Measurements from ENCODE around the gene SPATA13.
"Not testable (repeated sequence)": the region's sequence is repeated elsewhere in the genome, so short reads cannot be mapped to it uniquely, and the experiment has no call there.

SPATA13 gene

GRCh38 chr13:24308068-24308445 is 147.5 kb downstream of the SPATA13 start:
- no peak for DNase-seq (ENCODE audit: low read depth in 2 of 2, low spot score in 1 of 2)

GRCh38 chr13:24308488-24309020 is 148.0 kb downstream of the SPATA13 start:
- DNase-seq (ENCODE audit: low read depth in 2 of 2, low spot score in 1 of 2) = no peak

GRCh38 chr13:24309300-24309699 is 148.8 kb downstream of the SPATA13 start, which contains the start of gene C1QTNF9:
C1QTNF9 (plus strand) TSS chr13:24309580; CDS start chr13:24316004, 6,424 bp downstream.
- DNase-seq (ENCODE audit: low read depth in 2 of 2, low spot score in 1 of 2) = not testable (repeated sequence)

GRCh38 chr13:24313439-24313838 is 152.9 kb downstream of the SPATA13 start:
- DNase-seq (ENCODE audit: low read depth in 2 of 2, low spot score in 1 of 2) = no peak

GRCh38 chr13:24317835-24318234 is 157.3 kb downstream of the SPATA13 start:
- not testable (repeated sequence) for DNase-seq (ENCODE audit: low read depth in 2 of 2, low spot score in 1 of 2)

DNA sequence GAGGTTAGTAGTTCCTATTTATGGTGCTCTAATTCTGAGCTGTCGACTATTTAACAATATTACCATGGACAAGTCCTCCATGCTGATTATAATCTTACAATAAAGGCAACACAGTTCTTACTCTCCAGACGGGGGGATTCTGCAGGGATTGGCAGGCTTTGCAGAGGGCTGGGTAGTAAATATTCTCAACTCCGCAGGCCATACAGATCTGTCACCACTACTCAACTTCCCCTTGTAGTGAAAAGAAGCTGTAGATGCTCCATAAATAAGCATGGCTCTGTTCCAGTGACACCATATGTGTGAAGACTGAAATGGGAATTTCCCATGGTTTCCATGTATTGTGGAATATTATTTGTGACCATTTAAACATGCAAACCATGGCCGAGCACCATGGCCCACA is 158.4 kb downstream of the SPATA13 start:
- DNase-seq (ENCODE audit: low read depth in 2 of 2, low spot score in 1 of 2) = not testable (repeated sequence)

- not testable (repeated sequence) for DNase-seq (ENCODE audit: low read depth in 2 of 2, low spot score in 1 of 2)
Measured at GRCh38 chr13:24319641-24320040, 159.1 kb downstream of the SPATA13 start.

DNA sequence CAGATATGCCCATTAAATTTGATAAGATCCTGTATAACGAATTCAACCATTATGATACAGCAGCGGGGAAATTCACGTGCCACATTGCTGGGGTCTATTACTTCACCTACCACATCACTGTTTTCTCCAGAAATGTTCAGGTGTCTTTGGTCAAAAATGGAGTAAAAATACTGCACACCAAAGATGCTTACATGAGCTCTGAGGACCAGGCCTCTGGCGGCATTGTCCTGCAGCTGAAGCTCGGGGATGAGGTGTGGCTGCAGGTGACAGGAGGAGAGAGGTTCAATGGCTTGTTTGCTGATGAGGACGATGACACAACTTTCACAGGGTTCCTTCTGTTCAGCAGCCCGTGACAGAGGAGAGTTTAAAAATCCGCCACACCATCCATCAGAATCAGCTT is 160.9 kb downstream of the SPATA13 start:
- not testable (repeated sequence) for DNase-seq (ENCODE audit: low read depth in 2 of 2, low spot score in 1 of 2)

DNA sequence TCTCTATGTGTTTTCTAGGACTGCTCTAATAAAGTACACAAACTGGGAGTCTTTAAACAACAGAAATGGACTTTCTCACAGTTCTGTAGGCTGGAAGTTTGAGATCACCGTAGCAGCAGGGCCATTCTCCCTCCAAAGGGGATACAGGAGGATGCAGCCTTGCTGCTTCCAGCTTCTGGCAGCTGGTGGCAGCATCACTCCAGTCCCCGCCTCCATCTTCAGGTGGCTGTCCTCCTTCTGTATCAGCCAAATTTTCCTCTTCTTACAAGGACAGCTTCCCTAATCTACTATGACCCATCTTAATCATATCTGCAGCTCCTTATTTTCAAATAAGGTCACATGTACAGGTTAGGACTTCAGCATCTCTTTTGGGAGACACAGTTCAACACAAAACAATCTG is 161.9 kb downstream of the SPATA13 start:
- DNase-seq (ENCODE audit: low read depth in 2 of 2, low spot score in 1 of 2) = not testable (repeated sequence)

- no peak for DNase-seq (ENCODE audit: low read depth in 2 of 2, low spot score in 1 of 2)
Measured at GRCh38 chr13:24323036-24323738, 162.7 kb downstream of the SPATA13 start.

- no peak for DNase-seq (ENCODE audit: low read depth in 2 of 2, low spot score in 1 of 2)
Measured at GRCh38 chr13:24323739-24324075, 163.2 kb downstream of the SPATA13 start.

GRCh38 chr13:24327598-24327997 is 167.1 kb downstream of the SPATA13 start:
- not testable (repeated sequence) for DNase-seq (ENCODE audit: low read depth in 2 of 2, low spot score in 1 of 2)

DNA sequence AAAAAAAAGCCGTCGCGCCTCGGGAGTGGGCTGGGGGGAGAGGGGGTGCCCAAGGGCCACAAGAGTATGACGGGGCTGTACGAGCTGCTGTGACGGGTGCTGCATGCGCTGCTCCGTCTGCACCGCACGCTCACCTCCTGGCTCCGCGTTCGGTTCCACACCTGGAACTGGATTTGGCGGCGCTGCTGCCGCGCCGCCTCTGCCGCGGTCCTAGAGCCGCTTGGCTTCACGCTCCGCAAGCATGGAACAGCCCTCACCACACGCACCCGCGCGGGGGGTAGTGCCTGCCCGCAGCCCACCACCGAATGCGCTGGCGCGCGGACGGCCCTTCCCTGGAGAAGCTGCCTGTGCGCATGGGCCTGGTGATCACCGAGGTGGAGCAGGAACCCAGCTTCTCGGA is 167.6 kb downstream of the SPATA13 start:
- no peak for DNase-seq (ENCODE audit: low read depth in 2 of 2, low spot score in 1 of 2)

- no peak for DNase-seq (ENCODE audit: low read depth in 2 of 2, low spot score in 1 of 2)
Measured at GRCh38 chr13:24338721-24339120, 178.2 kb downstream of the SPATA13 start.

DNA sequence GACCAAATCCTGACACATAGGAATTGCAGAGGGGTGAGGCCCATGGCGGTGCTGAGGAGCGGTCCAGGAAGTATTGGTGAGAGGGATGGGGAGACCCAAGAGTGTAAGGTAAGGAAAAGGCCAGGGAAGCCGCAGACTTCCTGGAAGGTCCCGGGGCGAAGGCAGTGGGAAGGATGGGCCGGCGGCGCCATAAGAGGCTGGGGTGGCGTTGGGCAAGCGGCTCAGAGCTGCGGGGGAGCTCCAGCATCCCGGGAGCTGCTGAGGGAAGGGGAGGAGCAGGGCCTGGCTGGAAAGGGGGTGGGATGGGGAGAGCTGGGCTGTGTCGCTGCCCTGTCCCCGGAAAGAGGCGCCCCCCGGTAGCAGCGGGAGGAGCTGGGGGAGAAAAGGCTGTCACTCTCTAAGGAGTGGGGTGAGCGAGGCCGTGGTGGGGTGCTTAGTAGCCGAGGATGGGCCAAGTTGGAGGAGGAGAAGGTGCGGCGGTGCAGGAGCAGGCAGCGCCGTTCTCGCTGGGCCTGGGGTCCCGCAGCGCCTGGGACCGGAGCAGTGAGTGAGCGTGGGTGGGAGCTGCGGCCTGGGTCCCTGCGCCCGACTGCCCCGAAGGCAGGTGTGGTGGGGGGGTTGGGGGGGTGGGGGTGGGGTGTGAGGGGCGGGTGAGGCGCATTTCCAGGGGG is 179.6 kb downstream of the SPATA13 start:
- no peak for DNase-seq (ENCODE audit: low read depth in 2 of 2, low spot score in 1 of 2)

- DNase-seq (ENCODE audit: low read depth in 2 of 2, low spot score in 1 of 2) = no peak
Measured at GRCh38 chr13:24340608-24340955, 180.1 kb downstream of the SPATA13 start.

DNA sequence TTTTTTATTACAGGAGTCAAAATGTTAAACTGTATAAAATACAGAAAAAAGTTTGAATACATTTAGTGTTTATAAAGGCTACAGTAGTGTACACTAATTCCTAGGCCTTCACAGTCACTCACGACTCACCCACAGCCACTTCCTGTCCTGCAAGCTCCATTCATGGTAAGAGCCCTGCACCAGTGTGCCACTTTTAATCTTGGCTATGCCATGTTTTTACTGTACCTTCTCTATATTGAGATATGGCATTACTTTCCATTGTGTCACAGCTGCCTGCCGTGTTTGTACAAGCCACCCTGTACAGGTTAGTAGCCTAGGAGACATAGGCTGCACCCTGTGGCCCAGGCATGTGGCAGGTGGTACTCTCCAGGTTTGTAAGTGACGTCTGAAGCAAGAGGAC is 180.9 kb downstream of the SPATA13 start:
- DNase-seq (ENCODE audit: low read depth in 2 of 2, low spot score in 1 of 2) = no peak

DNA sequence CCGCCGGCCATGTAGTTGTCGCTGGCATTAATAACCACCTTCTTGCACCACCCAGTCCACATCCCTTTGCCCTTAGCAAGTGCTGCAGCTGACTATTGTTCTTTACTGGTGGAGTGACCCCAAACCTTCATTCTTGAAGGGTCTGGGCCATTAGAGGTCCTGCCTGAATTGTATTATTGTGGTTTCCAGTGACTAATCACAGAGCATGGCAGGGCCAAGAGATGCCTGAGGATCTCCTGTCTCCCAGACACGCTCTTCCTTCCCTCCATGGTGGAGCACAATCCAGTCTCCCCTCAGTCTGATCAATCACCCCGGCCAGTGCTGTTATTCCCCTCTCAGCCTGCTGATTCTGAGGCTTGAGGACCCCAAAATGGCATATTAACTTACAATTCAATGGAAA is 187.9 kb downstream of the SPATA13 start:
- DNase-seq (ENCODE audit: low read depth in 2 of 2, low spot score in 1 of 2) = no peak

DNA sequence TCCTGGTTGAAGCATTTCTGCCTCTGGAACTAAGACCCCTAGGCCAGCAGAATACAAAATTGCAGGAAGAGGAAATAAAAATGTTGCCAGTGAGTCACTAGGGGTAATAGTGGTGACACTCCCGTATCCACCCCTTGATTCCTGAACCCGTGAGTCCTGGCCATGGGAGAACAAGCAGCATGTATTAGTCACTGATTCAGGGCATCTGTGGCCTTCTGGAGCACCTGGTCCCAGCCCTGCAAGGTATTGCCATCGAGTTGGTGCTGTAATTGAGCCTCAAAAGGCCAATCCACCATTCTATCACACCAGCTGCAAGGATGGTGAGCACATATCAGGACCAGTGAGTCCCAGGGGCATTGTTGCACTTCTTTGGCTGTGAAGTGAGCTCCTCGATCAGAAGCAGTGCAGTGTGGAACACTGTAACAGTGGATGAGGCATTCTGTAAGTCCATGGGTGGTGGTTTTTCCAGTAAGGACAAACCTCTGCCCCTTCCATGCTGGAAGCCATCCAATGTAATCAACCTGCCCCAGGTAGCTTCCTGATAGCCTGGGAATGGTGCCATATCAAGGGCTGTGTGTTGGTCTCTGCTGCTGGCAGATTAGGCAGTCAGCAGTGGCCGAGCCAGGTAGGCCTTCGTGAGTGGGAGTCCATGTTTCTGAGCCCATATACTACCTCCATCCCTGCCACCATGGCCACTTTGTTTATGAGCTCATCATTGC is 188.4 kb downstream of the SPATA13 start:
- DNase-seq (ENCODE audit: low read depth in 2 of 2, low spot score in 1 of 2) = no peak

GRCh38 chr13:24349778-24350664 is 189.5 kb downstream of the SPATA13 start:
- not testable (repeated sequence) for DNase-seq (ENCODE audit: low read depth in 2 of 2, low spot score in 1 of 2)

- DNase-seq (ENCODE audit: low read depth in 2 of 2, low spot score in 1 of 2) = no peak
Measured at GRCh38 chr13:24351423-24351822, 190.9 kb downstream of the SPATA13 start.

Measured in stimulated activated CD8-positive, alpha-beta memory T cell treated with anti-CD3 and anti-CD28 coated beads, Interleukin-4, amount 100 ng/mL, for 1 hour (primary cell).